Dermis microvascular lymphatic vessel endothelial cell (primary cell): ENCODE data around the gene LSAMP. TPM values are rescaled to one million over a fixed set of nuclear protein-coding genes. Genes with fewer than 3 reads are reported as not detected.

ENCODE experiments used
- DNase-seq, 2 donors: peaks; one replicate each; pipeline versions ENCODE4 v3.0.0 to v3.0.0-alpha.2; 2010; ENCODE audit warnings: low read depth in 2 of 2
- total RNA-seq: library from RNA; depleted of rRNA; stranded (reverse); fragments of >200 nt; gene quantifications from 2 replicates; pipeline ENCODE4 v1.2.1, GENCODE V29; 2014

LSAMP gene
- total RNA-seq, 1 donor from 2014 or later = not detected

- DNase-seq = no peak
Measured at GRCh38 chr3:116165135-116165534, 280.2 kb downstream of the LSAMP start.

- no peak for DNase-seq
Measured at GRCh38 chr3:116164039-116164438, 281.2 kb downstream of the LSAMP start.

GRCh38 chr3:116161575-116162525, 283.4 kb downstream of the LSAMP start:
- DNase-seq = no peak

- DNase-seq = no peak
Measured at GRCh38 chr3:116160594-116160993, 284.7 kb downstream of the LSAMP start.

GRCh38 chr3:116155841-116156240, 289.4 kb downstream of the LSAMP start:
- no peak for DNase-seq

GRCh38 chr3:116154389-116154788, 290.9 kb downstream of the LSAMP start:
- DNase-seq = no peak

GRCh38 chr3:116153174-116153573, 292.1 kb downstream of the LSAMP start:
- DNase-seq = no peak

- DNase-seq = no peak
Measured at GRCh38 chr3:116150655-116151167, 294.6 kb downstream of the LSAMP start.

GRCh38 chr3:116148881-116149851, 296.1 kb downstream of the LSAMP start:
- DNase-seq = no peak

GRCh38 chr3:116145613-116146012, 299.7 kb downstream of the LSAMP start:
- DNase-seq = no peak

GRCh38 chr3:116141724-116142123, 303.6 kb downstream of the LSAMP start:
- no peak for DNase-seq

GRCh38 chr3:116140100-116140689, 305.1 kb downstream of the LSAMP start:
- DNase-seq = peak; percentile 2 to 4

GRCh38 chr3:116139641-116140040, 305.6 kb downstream of the LSAMP start:
- no peak for DNase-seq

- DNase-seq = no peak
Measured at GRCh38 chr3:116135457-116136085, 309.7 kb downstream of the LSAMP start.

GRCh38 chr3:116129187-116129946, 315.9 kb downstream of the LSAMP start:
- DNase-seq = no peak

- no peak for DNase-seq
Measured at GRCh38 chr3:116127464-116127863, 317.8 kb downstream of the LSAMP start.

GRCh38 chr3:116124166-116124565, 321.1 kb downstream of the LSAMP start:
- no peak for DNase-seq

- DNase-seq = no peak
Measured at GRCh38 chr3:116118475-116119169, 326.7 kb downstream of the LSAMP start.

GRCh38 chr3:116114586-116114985, 330.7 kb downstream of the LSAMP start:
- DNase-seq = no peak

- no peak for DNase-seq
Measured at GRCh38 chr3:116112696-116113095, 332.6 kb downstream of the LSAMP start.
